Natural killer cell treated with Interleukin-12 subunit alpha and Interleukin-12 subunit beta and Interleukin-15 and Interleukin-18, amount 100 ng/mL, for 72 hours (primary cell): ENCODE measurements around the gene RNF149. TPM values are rescaled to one million over a fixed set of nuclear protein-coding genes. Genes with fewer than 3 reads are reported as not detected.

ENCODE experiments used
- ATAC-seq, 2 donors: fragments of 150-1000 bp; cut with Tn5 transposase in 1 of 2; sonication (Bioruptor Pico), chemical (Tn5 transposase) in 1 of 2; 2 replicates each; pipeline ENCODE4 v1.10.0; 2021
- DNase-seq: peaks from one replicate; pipeline ENCODE4 v3.0.0; 2022; ENCODE audit warnings: low spot score
- H3K27ac Mint-ChIP-seq, 2 donors: 1 replicate in 1 of 2; 2 replicates in 1 of 2; pipeline ENCODE4 v1.8.0; 2022; ENCODE audit warnings: mixed read lengths in 2 of 2, mild to moderate bottlenecking in 1 of 2, moderate library complexity in 1 of 2
- H3K27me3 Mint-ChIP-seq, 2 donors: 1 replicate in 1 of 2; 2 replicates in 1 of 2; pipeline ENCODE4 v1.8.0; 2022; ENCODE audit warnings: mixed read lengths in 2 of 2
- H3K36me3 Mint-ChIP-seq: one replicate; pipeline ENCODE4 v1.8.0; 2022; ENCODE audit warnings: mixed read lengths
- H3K4me1 Mint-ChIP-seq, 2 donors: 1 replicate in 1 of 2; 2 replicates in 1 of 2; pipeline ENCODE4 v1.8.0; 2022; ENCODE audit warnings: low read depth in 2 of 2, mixed read lengths in 2 of 2, mild to moderate bottlenecking in 1 of 2
- H3K4me3 Mint-ChIP-seq: one replicate; pipeline ENCODE4 v1.8.0; 2022; ENCODE audit warnings: mixed read lengths
- H3K9me3 Mint-ChIP-seq: 2 replicates; pipeline ENCODE4 v1.8.0; 2022; ENCODE audit warnings: mixed read lengths
- total RNA-seq, 2 donors: library from RNA; stranded (reverse); gene quantifications; one replicate each; pipeline ENCODE4 v1.2.3, GENCODE V29; 2022

Gene RNF149
- total RNA-seq, 2 donors from 2014 or later, result 85.6 to 123 TPM

- Mint-ChIP-seq H3K36me3 (peaks cover 7% of the 10 kb centered on the region), H3K9me3 (no peaks in the 10 kb centered on the region), H3K4me3 (peak overlapping the region; percentile 31), H3K4me1 (peaks cover 48 to 60% of the 10 kb centered on the region in 2 donors), H3K27ac (peak overlapping the region; percentile 41 to 83), H3K27me3 (no peaks in the 10 kb centered on the region)
- no peak for ATAC-seq
- no peak for DNase-seq
These were observed 11.1 kb downstream of the RNF149 start for GRCh38 chr2:101297383-101297782.

GRCh38 chr2:101296371-101296770 lies 12.1 kb downstream of the RNF149 start:
- DNase-seq, result no peak
- H3K36me3 Mint-ChIP-seq, result peaks cover 7% of the 10 kb centered on the region

GRCh38 chr2:101295895-101296294 lies 12.6 kb downstream of the RNF149 start:
- H3K4me3 Mint-ChIP-seq, result peak overlapping the region; percentile 24
- peaks cover 7% of the 10 kb centered on the region for H3K36me3 Mint-ChIP-seq
- DNase-seq (no peak), ATAC-seq (no peak)
- H3K4me1 Mint-ChIP-seq, result peaks cover 41 to 46% of the 10 kb centered on the region in 2 donors
- no peaks in the 10 kb centered on the region for H3K9me3 Mint-ChIP-seq
- H3K27ac Mint-ChIP-seq, result peak overlapping the region; percentile 27 to 51
- no peaks in the 10 kb centered on the region for H3K27me3 Mint-ChIP-seq

More at GRCh38 chr2:101296371-101296770, 12.1 kb downstream of the RNF149 start:
- ATAC-seq, result no peak
- H3K4me3 Mint-ChIP-seq, result peak overlapping the region; percentile 24
- no peaks in the 10 kb centered on the region for H3K9me3 Mint-ChIP-seq
- peaks cover 44 to 50% of the 10 kb centered on the region in 2 donors for H3K4me1 Mint-ChIP-seq
- H3K27me3 Mint-ChIP-seq, result no peaks in the 10 kb centered on the region
- peak overlapping the region; percentile 27 to 51 for H3K27ac Mint-ChIP-seq

- Mint-ChIP-seq H3K27ac (no peak overlapping the region), H3K36me3 (peaks cover 7% of the 10 kb centered on the region), H3K9me3 (no peaks in the 10 kb centered on the region), H3K4me1 (peaks cover 34 to 38% of the 10 kb centered on the region in 2 donors), H3K27me3 (no peaks in the 10 kb centered on the region), H3K4me3 (no peak overlapping the region)
- no peak for DNase-seq
- no peak for ATAC-seq
These were observed 13.6 kb downstream of the RNF149 start for GRCh38 chr2:101294861-101295260.

GRCh38 chr2:101293544-101293943 lies 15.0 kb downstream of the RNF149 start:
- peaks cover 7% of the 10 kb centered on the region for H3K36me3 Mint-ChIP-seq
- no peaks in the 10 kb centered on the region for H3K9me3 Mint-ChIP-seq
- H3K4me3 Mint-ChIP-seq, result no peak overlapping the region
- H3K27me3 Mint-ChIP-seq, result no peaks in the 10 kb centered on the region
- no peak for DNase-seq
- H3K4me1 Mint-ChIP-seq, result peaks cover 22 to 25% of the 10 kb centered on the region in 2 donors
- no peak overlapping the region for H3K27ac Mint-ChIP-seq
- ATAC-seq, result no peak

- Mint-ChIP-seq H3K36me3 (peaks cover 7% of the 10 kb centered on the region), H3K4me3 (no peak overlapping the region), H3K27me3 (no peaks in the 10 kb centered on the region), H3K4me1 (peaks cover 11 to 14% of the 10 kb centered on the region in 2 donors), H3K27ac (peak overlapping the region in 1 of 2 donors; percentile 29), H3K9me3 (no peaks in the 10 kb centered on the region)
- no peak for DNase-seq
- no peak for ATAC-seq
These were observed 16.5 kb downstream of the RNF149 start for GRCh38 chr2:101291973-101292372.

GRCh38 chr2:101290711-101291110 lies 17.8 kb downstream of the RNF149 start:
- ATAC-seq, result no peak
- Mint-ChIP-seq H3K36me3 (peaks cover 4% of the 10 kb centered on the region), H3K27ac (no peak overlapping the region), H3K4me1 (peaks cover 3 to 6% of the 10 kb centered on the region in 2 donors), H3K27me3 (no peaks in the 10 kb centered on the region), H3K4me3 (no peak overlapping the region), H3K9me3 (no peaks in the 10 kb centered on the region)
- DNase-seq, result no peak

GRCh38 chr2:101287303-101287702 lies 21.2 kb downstream of the RNF149 start:
- Mint-ChIP-seq H3K9me3 (no peaks in the 10 kb centered on the region), H3K4me1 (peaks cover 12 to 14% of the 10 kb centered on the region in 2 donors), H3K36me3 (peaks cover 19% of the 10 kb centered on the region), H3K27ac (peak overlapping the region in 1 of 2 donors; percentile 19), H3K4me3 (no peak overlapping the region), H3K27me3 (no peaks in the 10 kb centered on the region)
- DNase-seq, result no peak
- no peak for ATAC-seq

- peak overlapping the region; percentile 43 to 77 for H3K27ac Mint-ChIP-seq
- peaks cover 25% of the 10 kb centered on the region for H3K36me3 Mint-ChIP-seq
- no peak overlapping the region for H3K4me3 Mint-ChIP-seq
These were observed 21.8 kb downstream of the RNF149 start for GRCh38 chr2:101286684-101287083.

GRCh38 chr2:101282980-101283379 lies 25.5 kb downstream of the RNF149 start:
- Mint-ChIP-seq H3K4me1 (peaks cover 18 to 25% of the 10 kb centered on the region in 2 donors), H3K9me3 (no peaks in the 10 kb centered on the region), H3K36me3 (peaks cover 43% of the 10 kb centered on the region), H3K4me3 (no peak overlapping the region), H3K27ac (peak overlapping the region; percentile 77 to 81), H3K27me3 (no peaks in the 10 kb centered on the region)
- DNase-seq, result no peak
- ATAC-seq, result peak in 1 of 2 donors; percentile 56

More at GRCh38 chr2:101286684-101287083, 21.8 kb downstream of the RNF149 start:
- no peaks in the 10 kb centered on the region for H3K9me3 Mint-ChIP-seq
- ATAC-seq (no peak), DNase-seq (no peak)
- H3K27me3 Mint-ChIP-seq, result no peaks in the 10 kb centered on the region
- H3K4me1 Mint-ChIP-seq, result peaks cover 18 to 20% of the 10 kb centered on the region in 2 donors

- peaks cover 18 to 25% of the 10 kb centered on the region in 2 donors for H3K4me1 Mint-ChIP-seq
- peak overlapping the region; percentile 77 to 81 for H3K27ac Mint-ChIP-seq
- DNase-seq, result no peak
- H3K9me3 Mint-ChIP-seq, result no peaks in the 10 kb centered on the region
- ATAC-seq, result no peak
- H3K27me3 Mint-ChIP-seq, result no peaks in the 10 kb centered on the region
- no peak overlapping the region for H3K4me3 Mint-ChIP-seq
- peaks cover 43% of the 10 kb centered on the region for H3K36me3 Mint-ChIP-seq
These were observed 27.0 kb downstream of the RNF149 start for GRCh38 chr2:101281482-101281881.

GRCh38 chr2:101278925-101279324 lies 29.6 kb downstream of the RNF149 start:
- Mint-ChIP-seq H3K4me3 (no peak overlapping the region), H3K4me1 (peaks cover 21 to 22% of the 10 kb centered on the region in 2 donors), H3K36me3 (peaks cover 43% of the 10 kb centered on the region), H3K27ac (peak overlapping the region; percentile 23 to 26), H3K9me3 (no peaks in the 10 kb centered on the region), H3K27me3 (no peaks in the 10 kb centered on the region)
- DNase-seq, result no peak
- ATAC-seq, result no peak

- peaks cover 14 to 24% of the 10 kb centered on the region in 2 donors for H3K4me1 Mint-ChIP-seq
- ATAC-seq (no peak), DNase-seq (no peak)
- H3K36me3 Mint-ChIP-seq, result peaks cover 31% of the 10 kb centered on the region
- no peaks in the 10 kb centered on the region for H3K27me3 Mint-ChIP-seq
- H3K4me3 Mint-ChIP-seq, result no peak overlapping the region
- H3K9me3 Mint-ChIP-seq, result no peaks in the 10 kb centered on the region
- no peak overlapping the region for H3K27ac Mint-ChIP-seq
These were observed 31.4 kb downstream of the RNF149 start for GRCh38 chr2:101277111-101277510.

- Mint-ChIP-seq H3K4me1 (peaks cover 12 to 32% of the 10 kb centered on the region in 2 donors), H3K36me3 (peaks cover 27% of the 10 kb centered on the region), H3K27me3 (no peaks in the 10 kb centered on the region), H3K9me3 (no peaks in the 10 kb centered on the region), H3K4me3 (peak overlapping the region; percentile 61), H3K27ac (peak overlapping the region; percentile 85 to 88)
- DNase-seq (no peak), ATAC-seq (no peak)
These were observed 34.4 kb downstream of the RNF149 start for GRCh38 chr2:101274142-101274541.

- Mint-ChIP-seq H3K4me1 (peaks cover 16 to 40% of the 10 kb centered on the region in 2 donors), H3K36me3 (peaks cover 27% of the 10 kb centered on the region), H3K4me3 (peak overlapping the region; percentile 66), H3K9me3 (no peaks in the 10 kb centered on the region), H3K27me3 (no peaks in the 10 kb centered on the region), H3K27ac (peak overlapping the region; percentile 85 to 88)
- ATAC-seq (no peak), DNase-seq (no peak)
These were observed 35.4 kb downstream of the RNF149 start for GRCh38 chr2:101273056-101273455.
